IMR-90 (cell line): ENCODE results near the gene ZNF283. TPM values are rescaled to one million over a fixed set of nuclear protein-coding genes. Genes with fewer than 3 reads are reported as not detected.
A peak's percentile ranks its signal among the peaks of the same experiment; 100 is the strongest.

Source experiments
- ATAC-seq: fragments of 200-7000 bp; cut with Tn5 transposase; 2 replicates; pipeline ENCODE4 v1.9.1; 2020; ENCODE audit warnings: low read depth, mild to moderate bottlenecking, moderate library complexity
- BruUV-seq: library from RNA; stranded (reverse); fragments of 400-500 nt; replicated peaks from 2 replicates; lab custom pipeline; 2021; lab: Mats Ljungman, UMichigan
- CTCF ChIA-PET: fragments of 300-600 bp; formaldehyde crosslinking; extraction: SDS; loops from one replicate; lab custom pipeline; 2021; ENCODE audit warnings: antibody characterized with exemption; lab: Yijun Ruan, JAX
- POLR2A ChIA-PET: fragments of 300-600 bp; sonication (Branson Sonifier 250); formaldehyde crosslinking; loops from one replicate; lab custom pipeline; 2022; ENCODE audit warnings: antibody characterized with exemption; ENCODE audit not compliant: unreplicated experiment; lab: Charles Lee
- DNase-seq: peaks from one replicate; pipeline ENCODE4 v3.0.0; 2013
- H2AFZ ChIP-seq: replicated peaks from 2 replicates; pipeline ENCODE3; 2013; ENCODE audit warnings: low read length, mild to moderate bottlenecking; ENCODE audit not compliant: poor library complexity
- H2AK5ac ChIP-seq: 2 replicates; pipeline ENCODE4 v1.6.1; 2013; ENCODE audit warnings: low read depth, low read length, inconsistent platforms
- H2AK9ac ChIP-seq: replicated peaks from 2 replicates; pipeline ENCODE3; 2013; ENCODE audit warnings: mild to moderate bottlenecking, low read depth, low read length, moderate library complexity; ENCODE audit not compliant: poor library complexity
- H2BK120ac ChIP-seq: 2 replicates; pipeline ENCODE4 v1.6.1; 2013; ENCODE audit warnings: low read depth, low read length, inconsistent platforms
- H2BK15ac ChIP-seq: 3 replicates; pipeline ENCODE4 v1.6.1; 2013; ENCODE audit warnings: low read depth, low read length, inconsistent platforms
- H2BK20ac ChIP-seq: 2 replicates; pipeline ENCODE4 v1.6.1; 2013; ENCODE audit warnings: low read depth, mild to moderate bottlenecking, inconsistent platforms, low read length, moderate library complexity
- H2BK5ac ChIP-seq: 2 replicates; pipeline ENCODE4 v1.6.1; 2013; ENCODE audit warnings: mild to moderate bottlenecking, low read depth, low read length, inconsistent platforms; ENCODE audit not compliant: poor library complexity, severe bottlenecking
- H3K14ac ChIP-seq: replicated peaks from 2 replicates; pipeline ENCODE4 v1.6.1; 2013; ENCODE audit warnings: low read depth, low read length, inconsistent platforms
- H3K18ac ChIP-seq: 2 replicates; pipeline ENCODE4 v1.6.1; 2013; ENCODE audit warnings: low read depth, low read length, control low read depth
- H3K23ac ChIP-seq: 2 replicates; pipeline ENCODE4 v1.6.1; 2013; ENCODE audit warnings: low read depth, low read length, inconsistent platforms
- H3K27ac ChIP-seq: 2 replicates; pipeline ENCODE4 v1.5.1; 2013; ENCODE audit warnings: mild to moderate bottlenecking, control low read depth, low read length; ENCODE audit not compliant: insufficient read depth
- H3K27me3 ChIP-seq: 2 replicates; pipeline ENCODE4 v1.6.1; 2013; ENCODE audit warnings: low read length; ENCODE audit not compliant: control insufficient read depth, insufficient read depth
- H3K36me3 ChIP-seq: 2 replicates; pipeline ENCODE4 v1.6.1; 2013; ENCODE audit warnings: low read length, mixed read lengths; ENCODE audit not compliant: control insufficient read depth, insufficient read depth
- H3K4ac ChIP-seq: 2 replicates; pipeline ENCODE4 v1.6.1; 2013; ENCODE audit warnings: low read depth, low read length, inconsistent platforms
- H3K4me1 ChIP-seq: 2 replicates; pipeline ENCODE4 v1.6.1; 2013; ENCODE audit warnings: low read length, mixed read lengths; ENCODE audit not compliant: control insufficient read depth, insufficient read depth
- H3K4me2 ChIP-seq: 2 replicates; pipeline ENCODE4 v1.6.1; 2013; ENCODE audit warnings: low read depth, mild to moderate bottlenecking, control low read depth, low read length, moderate library complexity
- H3K4me3 ChIP-seq: 2 replicates; pipeline ENCODE4 v1.5.1; 2013; ENCODE audit warnings: low read depth, mild to moderate bottlenecking, control low read depth, low read length, moderate library complexity; ENCODE audit not compliant: insufficient read depth
- H3K56ac ChIP-seq: 2 replicates; pipeline ENCODE4 v1.6.1; 2013; ENCODE audit warnings: low read length, inconsistent platforms; ENCODE audit not compliant: insufficient read depth; ENCODE audit errors: extremely low read depth
- H3K79me1 ChIP-seq, 2 experiments: 2 replicates each; pipeline ENCODE4 v1.6.1; 2013; ENCODE audit warnings: low read length in 2 of 2, inconsistent platforms in 1 of 2, low read depth in 1 of 2
- H3K9ac ChIP-seq: 2 replicates; pipeline ENCODE4 v1.6.1; 2013; ENCODE audit warnings: low read depth, low read length, control low read depth
- H3K9me1 ChIP-seq: 2 replicates; pipeline ENCODE4 v1.6.1; 2013; ENCODE audit warnings: low read length, inconsistent platforms; ENCODE audit not compliant: insufficient read depth
- H3K9me3 ChIP-seq: 2 replicates; pipeline ENCODE4 v1.6.1; 2013; ENCODE audit warnings: low read length; ENCODE audit not compliant: control insufficient read depth, insufficient read depth
- H4K20me1 ChIP-seq: 2 replicates; pipeline ENCODE4 v1.6.1; 2013; ENCODE audit warnings: low read length, inconsistent platforms; ENCODE audit not compliant: insufficient read depth
- H4K5ac ChIP-seq: 2 replicates; pipeline ENCODE4 v1.6.1; 2013; ENCODE audit warnings: mild to moderate bottlenecking, low read depth, low read length, control low read depth
- H4K8ac ChIP-seq, 2 experiments: 2 replicates each; pipeline ENCODE4 v1.6.1; 2013; ENCODE audit warnings: low read depth in 2 of 2, low read length in 2 of 2, control low read depth in 1 of 2, inconsistent platforms in 1 of 2
- H4K91ac ChIP-seq: 2 replicates; pipeline ENCODE4 v1.6.1; 2013; ENCODE audit warnings: low read depth, low read length, inconsistent platforms; ENCODE audit not compliant: insufficient read depth
- BHLHE40 ChIP-seq: fragments of 150-350 bp; IDR thresholded peaks from 2 replicates; pipeline ENCODE4 v1.6.1; 2016; ENCODE audit warnings: mild to moderate bottlenecking, low read depth, low read length
- CEBPB ChIP-seq: IDR thresholded peaks from 2 replicates; pipeline ENCODE4 v1.6.1; 2012; ENCODE audit warnings: low read depth, low read length, improper control_type of control experiment
- CHD1 ChIP-seq: IDR thresholded peaks from 2 replicates; pipeline ENCODE4 v1.6.1; 2012; ENCODE audit warnings: low read depth, low read length, improper control_type of control experiment
- ELK1 ChIP-seq: fragments of 150-350 bp; IDR thresholded peaks from 2 replicates; pipeline ENCODE4 v1.6.1; 2016; ENCODE audit warnings: low read depth, mild to moderate bottlenecking, low read length, moderate library complexity, borderline replicate concordance
- FOS ChIP-seq: fragments of 150-350 bp; IDR thresholded peaks from 2 replicates; pipeline ENCODE4 v1.6.1; 2016; ENCODE audit warnings: low read depth, low read length
- MAFK ChIP-seq: IDR thresholded peaks from 2 replicates; pipeline ENCODE4 v1.6.1; 2012; ENCODE audit warnings: low read depth, low read length, improper control_type of control experiment
- MAZ ChIP-seq: IDR thresholded peaks from 2 replicates; pipeline ENCODE4 v1.6.1; 2012; ENCODE audit warnings: low read depth, mild to moderate bottlenecking, low read length, improper control_type of control experiment, moderate library complexity, borderline replicate concordance
- MXI1 ChIP-seq: IDR thresholded peaks from 2 replicates; pipeline ENCODE4 v1.6.1; 2012; ENCODE audit warnings: low read depth, mild to moderate bottlenecking, low read length, moderate library complexity, borderline replicate concordance
- NFE2L2 ChIP-seq: fragments of 150-350 bp; IDR thresholded peaks from 2 replicates; pipeline ENCODE4 v1.6.1; 2016; ENCODE audit warnings: low read depth, mild to moderate bottlenecking, low read length
- POLR2A ChIP-seq: IDR thresholded peaks from 2 replicates; pipeline ENCODE4 v1.6.1; 2012; ENCODE audit warnings: mild to moderate bottlenecking, low read depth, low read length
- RAD21 ChIP-seq: IDR thresholded peaks from 2 replicates; pipeline ENCODE4 v1.6.1; 2012; ENCODE audit warnings: low read length, improper control_type of control experiment
- RCOR1 ChIP-seq: IDR thresholded peaks from 2 replicates; pipeline ENCODE4 v1.6.1; 2012; ENCODE audit warnings: mild to moderate bottlenecking, low read length, improper control_type of control experiment; ENCODE audit not compliant: insufficient replicate concordance
- RFX5 ChIP-seq: IDR thresholded peaks from 2 replicates; pipeline ENCODE4 v1.8.0; 2012; ENCODE audit warnings: low read depth, mild to moderate bottlenecking, low read length, moderate library complexity
- SMC3 ChIP-seq: fragments of 150-350 bp; IDR thresholded peaks from 2 replicates; pipeline ENCODE4 v1.6.1; 2016; ENCODE audit warnings: low read depth, mild to moderate bottlenecking, antibody characterized with exemption, low read length, moderate library complexity
- USF2 ChIP-seq: fragments of 150-350 bp; IDR thresholded peaks from 2 replicates; pipeline ENCODE4 v1.6.1; 2017; ENCODE audit warnings: mild to moderate bottlenecking, antibody characterized with exemption, low read length, low read depth
- WGBS, 2 experiments: methylation state at CpG; one replicate each; pipeline versions ENCODE4 v1.1.5 to v1.1.7; 2013; ENCODE audit warnings: missing lambda C conversion rate in 2 of 2; ENCODE audit not compliant: insufficient read length in 1 of 2; ENCODE audit errors: extremely low coverage in 2 of 2; 5-methylcytosine and 5-hydroxymethylcytosine counted together
- dilution Hi-C: fragments of 300-500 bp; cut with HindIII; formaldehyde crosslinking; loops from one replicate; pipeline ENCODE4 v1.14.3; 2018; ENCODE audit warnings: low sequenced_read_pairs; ENCODE audit not compliant: unreplicated experiment
- in situ Hi-C: fragments of 300-500 bp; cut with MboI; formaldehyde crosslinking; loops from 3 replicates; pipeline ENCODE4 v1.14.3; 2019; ENCODE audit warnings: low sequenced_read_pairs, inconsistent platforms, mixed read lengths
- intact Hi-C: fragments of 100-400 bp; cut with micrococcal nuclease; formaldehyde crosslinking; loops from 2 replicates; pipeline ENCODE4 v1.10.0; 2022
- polyA plus RNA-seq, 3 experiments: library from polyadenylated mRNA; depleted of rRNA; stranded (reverse); fragments of >200 nt; gene quantifications; 2 replicates each; pipeline ENCODE4 v1.2.3, GENCODE V29; 2012; ENCODE audit warnings: low replicate concordance in 1 of 3
- total RNA-seq: library from RNA; depleted of rRNA; stranded (reverse); fragments of >200 nt; gene quantifications from 2 replicates; pipeline ENCODE4 v1.2.3, GENCODE V29; 2012
- TF ChIP-seq, protein P1 (sequence below): conservative IDR thresholded peaks from 2 replicates; pipeline ENCODE4 v1.5.1; 2012; ENCODE audit warnings: mild to moderate bottlenecking, low read depth, low read length, improper control_type of control experiment

ZNF283 gene
- total and polyA plus RNA-seq, 2 of the 4 experiments (the other 2 are of a cell fraction), result 2.1 to 5.0 TPM

GRCh38 chr19:43782689-43783231, 44.4 kb upstream of the ZNF283 start:
- Histone ChIP-seq H3K27me3 (no peaks in the 10 kb centered on the region), H2AK9ac (peak overlapping the region; percentile 88), H3K4ac (peak overlapping the region; percentile 24; the same call in 1 of the 2 replicates), H2BK120ac (peak overlapping the region; percentile 60; the same call in 1 of the 2 replicates), H2BK15ac (0 out of 3 replicates have a peak overlapping the region, but pooled peaks have one; percentile 3), H3K4me2 (no peak overlapping the region), H2AFZ (peak overlapping the region; percentile 69), H3K56ac (no peak overlapping the region), H2AK5ac (peak overlapping the region; percentile 52; the same call in 1 of the 2 replicates), H3K23ac (no peak overlapping the region), H3K9me1 (peaks cover 8% of the 10 kb centered on the region), H3K36me3 (no peaks in the 10 kb centered on the region), H4K5ac (no peak overlapping the region), H3K18ac (no peak overlapping the region), H3K27ac (no peak overlapping the region), H3K9me3 (no peaks in the 10 kb centered on the region), H4K8ac (peak overlapping the region in 1 of 2 experiments; percentile 58; a peak in 1 of 4 replicates), H2BK20ac (peak overlapping the region; percentile 64), H3K9ac (no peak overlapping the region), H4K20me1 (no peaks in the 10 kb centered on the region), H3K4me3 (no peak overlapping the region), H4K91ac (no peak overlapping the region; the same call in 1 of the 2 replicates), H2BK5ac (peak overlapping the region; percentile 44), H3K14ac (0 out of 2 replicates have a peak overlapping the region, but pooled peaks have one; percentile 45), H3K4me1 (peaks cover 12% of the 10 kb centered on the region), H3K79me1 (no peaks in the 10 kb centered on the region)
- in situ Hi-C loops, result loop anchor here (5.0 kb wide), 1 partner anchor 35 kb away; no protein-coding TSS in a partner anchor
- ChIA-PET POLR2A (no interaction called here), CTCF (no interaction called here)
- DNase-seq, result no peak
- ATAC-seq, result no peak
- dilution Hi-C loops, result no loop called here
- WGBS, 2 experiments, result 100% methylated on average over 2 of the region's 24 CpGs; no CpG with 5 or more reads in 1 of the 2 experiments
- TF ChIP-seq SMC3 (no peak), MXI1 (no peak), BHLHE40 (no peak), MAZ (no peak), USF2 (no peak), CHD1 (no peak), RCOR1 (no peak), RFX5 (no peak), FOS (no peak), CEBPB (no peak), ELK1 (no peak), RAD21 (no peak), NFE2L2 (no peak), MAFK (no peak), POLR2A (no peak)
- TF ChIP-seq, protein P1, sequence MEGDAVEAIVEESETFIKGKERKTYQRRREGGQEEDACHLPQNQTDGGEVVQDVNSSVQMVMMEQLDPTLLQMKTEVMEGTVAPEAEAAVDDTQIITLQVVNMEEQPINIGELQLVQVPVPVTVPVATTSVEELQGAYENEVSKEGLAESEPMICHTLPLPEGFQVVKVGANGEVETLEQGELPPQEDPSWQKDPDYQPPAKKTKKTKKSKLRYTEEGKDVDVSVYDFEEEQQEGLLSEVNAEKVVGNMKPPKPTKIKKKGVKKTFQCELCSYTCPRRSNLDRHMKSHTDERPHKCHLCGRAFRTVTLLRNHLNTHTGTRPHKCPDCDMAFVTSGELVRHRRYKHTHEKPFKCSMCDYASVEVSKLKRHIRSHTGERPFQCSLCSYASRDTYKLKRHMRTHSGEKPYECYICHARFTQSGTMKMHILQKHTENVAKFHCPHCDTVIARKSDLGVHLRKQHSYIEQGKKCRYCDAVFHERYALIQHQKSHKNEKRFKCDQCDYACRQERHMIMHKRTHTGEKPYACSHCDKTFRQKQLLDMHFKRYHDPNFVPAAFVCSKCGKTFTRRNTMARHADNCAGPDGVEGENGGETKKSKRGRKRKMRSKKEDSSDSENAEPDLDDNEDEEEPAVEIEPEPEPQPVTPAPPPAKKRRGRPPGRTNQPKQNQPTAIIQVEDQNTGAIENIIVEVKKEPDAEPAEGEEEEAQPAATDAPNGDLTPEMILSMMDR, result no peak
- no TSS peak for BruUV-seq
- intact Hi-C loops, result no loop called here
